K562 (cell line): ENCODE measurements around the gene ADGRL3. TPM values are rescaled to one million over a fixed set of nuclear protein-coding genes. Genes with fewer than 3 reads are reported as not detected.

Source experiments
- ATAC-seq: fragments of 200-7000 bp; cut with Tn5 transposase; 3 replicates; pipeline ENCODE4 v1.9.1; 2020; ENCODE audit warnings: moderate library complexity
- BruUV-seq: library from RNA; stranded (reverse); fragments of 400-500 nt; replicated peaks from 2 replicates; lab custom pipeline; 2021; lab: Mats Ljungman, UMichigan
- CTCF ChIA-PET: fragments of 300-600 bp; formaldehyde crosslinking; extraction: SDS; loops from one replicate; lab custom pipeline; 2021; ENCODE audit warnings: low intra/inter-chr PET ratio; lab: Yijun Ruan, JAX
- POLR2A ChIA-PET: fragments of 300-600, 350-650 bp; sonication (Branson Sonifier 250); formaldehyde crosslinking; extraction: SDS; loops from one replicate; lab custom pipeline; 2021; ENCODE audit warnings: antibody characterized with exemption, inconsistent platforms; lab: Yijun Ruan, JAX
- DNase-seq, 4 experiments: peaks; one replicate each; pipeline versions ENCODE4 v3.0.0 to v3.0.0-alpha.2; 2011 to 2018; ENCODE audit warnings: low spot score in 3 of 4, mixed read lengths in 3 of 4; ENCODE audit errors: extremely low read depth in 1 of 4
- FAIRE-seq: peaks from 2 replicates; lab custom pipeline; 2011; peaks lifted over from hg19 to GRCh38; lab: Jason Lieb, UNC
- H2AFZ ChIP-seq: 2 replicates; pipeline ENCODE4 v1.6.0; 2011; ENCODE audit warnings: low read depth, low read length, control low read depth, inconsistent platforms
- H3K27ac ChIP-seq: fragments of 200-600 bp; 3 replicates; pipeline ENCODE4 v1.8.0; 2011; ENCODE audit warnings: low read depth, mild to moderate bottlenecking, control low read depth, inconsistent platforms, low read length, moderate library complexity, mixed read lengths; ENCODE audit errors: extremely low read depth
- H3K27me3 ChIP-seq, 2 experiments: fragments of 300-600 bp in 1 of 2; 2 replicates in 1 of 2; 3 replicates in 1 of 2; pipeline versions ENCODE4 v1.6.0 to v1.8.0; 2011; ENCODE audit warnings: inconsistent platforms in 2 of 2, low read length in 2 of 2, mild to moderate bottlenecking in 1 of 2, mixed read lengths in 1 of 2, moderate library complexity in 1 of 2; ENCODE audit not compliant: control insufficient read depth in 2 of 2, insufficient read depth in 2 of 2
- H3K36me3 ChIP-seq: fragments of 300-600 bp; 3 replicates; pipeline ENCODE4 v1.8.0; 2011; ENCODE audit warnings: mild to moderate bottlenecking, low read length, inconsistent platforms; ENCODE audit not compliant: control insufficient read depth, insufficient read depth
- H3K4me1 ChIP-seq, 2 experiments: fragments of 200-600 bp in 1 of 2; replicated peaks in 1 of 2; 2 replicates in 1 of 2; 3 replicates in 1 of 2; pipeline versions ENCODE4 v1.5.1 to v1.8.0; 2011; ENCODE audit warnings: inconsistent platforms in 2 of 2, low read length in 2 of 2, mild to moderate bottlenecking in 1 of 2, mixed read lengths in 1 of 2, moderate library complexity in 1 of 2; ENCODE audit not compliant: control insufficient read depth in 2 of 2, insufficient read depth in 2 of 2
- H3K4me2 ChIP-seq: 2 replicates; pipeline ENCODE4 v1.6.1; 2011; ENCODE audit warnings: low read length, control low read depth, inconsistent platforms, mixed read lengths; ENCODE audit not compliant: insufficient read depth
- H3K4me3 ChIP-seq: fragments of 200-600 bp; sonication (generic), shearing (Covaris generic); 2 replicates; pipeline ENCODE4 v1.5.1; 2016; ENCODE audit warnings: control low read depth, inconsistent platforms
- H3K79me2 ChIP-seq: fragments of 200-600 bp; 3 replicates; pipeline ENCODE4 v1.8.0; 2011; ENCODE audit warnings: low read length, inconsistent platforms; ENCODE audit not compliant: control insufficient read depth, insufficient read depth
- H3K9ac ChIP-seq, 2 experiments: 2 replicates each; pipeline versions ENCODE4 v1.6.0 to v1.6.1; 2011; ENCODE audit warnings: low read depth in 2 of 2, low read length in 2 of 2, control low read depth in 1 of 2, inconsistent platforms in 1 of 2, mild to moderate bottlenecking in 1 of 2, mixed read lengths in 1 of 2; ENCODE audit not compliant: insufficient read depth in 1 of 2
- H3K9me1 ChIP-seq: one replicate; pipeline ENCODE4 v1.6.0; 2011; ENCODE audit warnings: inconsistent platforms, mild to moderate bottlenecking, low read length, moderate library complexity; ENCODE audit not compliant: control insufficient read depth, insufficient read depth
- H3K9me3 ChIP-seq: replicated peaks from 2 replicates; pipeline ENCODE4 v1.5.1; 2011; ENCODE audit warnings: low read depth, low read length, inconsistent platforms; ENCODE audit not compliant: control insufficient read depth, insufficient read depth
- H4K20me1 ChIP-seq: replicated peaks from 2 replicates; pipeline ENCODE4 v1.6.1; 2011; ENCODE audit warnings: low read length, inconsistent platforms, mixed read lengths; ENCODE audit not compliant: control insufficient read depth, insufficient read depth
- CEBPZ ChIP-seq: fragments of 150-350 bp; IDR thresholded peaks from 2 replicates; pipeline ENCODE4 v1.6.1; 2014; ENCODE audit warnings: low read depth, mild to moderate bottlenecking, low read length, borderline replicate concordance
- FOXA1 ChIP-seq: fragments of 450-650 bp; IDR thresholded peaks from 2 replicates; pipeline ENCODE4 v1.6.1; 2016; ENCODE audit warnings: mild to moderate bottlenecking, borderline replicate concordance
- FOXM1 ChIP-seq, 2 experiments: fragments of 450-650 bp in 1 of 2; sonication (generic) in 1 of 2; formaldehyde crosslinking in 1 of 2; IDR thresholded peaks; 2 replicates each; pipeline versions ENCODE4 v1.6.1 to v1.9.0; 2017 to 2022; ENCODE audit warnings: low read depth in 2 of 2, mild to moderate bottlenecking in 2 of 2, missing genetic modification reagents in 1 of 2, moderate library complexity in 1 of 2
- FUS ChIP-seq: fragments of 200-400 bp; formaldehyde crosslinking; optimal IDR thresholded peaks from 2 replicates; pipeline ENCODE3; 2017; ENCODE audit warnings: low read depth, low read length
- HDAC6 ChIP-seq: IDR thresholded peaks from 2 replicates; pipeline ENCODE4 v1.6.1; 2012; ENCODE audit warnings: low read depth, mild to moderate bottlenecking, control low read depth, inconsistent platforms, low read length, moderate library complexity
- HSF4 ChIP-seq: fragments of 250-450 bp; sonication (Bioruptor Pico); IDR thresholded peaks from 2 replicates; pipeline ENCODE4 v2.1.2; 2022; ENCODE audit warnings: mild to moderate bottlenecking, moderate library complexity, borderline replicate concordance
- MCM5 ChIP-seq: fragments of 450-650 bp; IDR thresholded peaks from 2 replicates; pipeline ENCODE4 v1.6.1; 2016; ENCODE audit warnings: low read depth
- RB1 ChIP-seq: fragments of 450-650 bp; IDR thresholded peaks from 2 replicates; pipeline ENCODE4 v1.6.1; 2017; ENCODE audit warnings: low read depth, mild to moderate bottlenecking
- SP2 ChIP-seq: IDR thresholded peaks from 2 replicates; pipeline ENCODE4 v1.6.1; 2011; ENCODE audit warnings: mild to moderate bottlenecking, low read depth, low read length, moderate library complexity; ENCODE audit not compliant: poor library complexity, severe bottlenecking; ENCODE audit errors: extremely low read depth
- UBTF ChIP-seq, 2 experiments: IDR thresholded peaks; 2 replicates each; pipeline ENCODE4 v1.6.1; 2012; ENCODE audit warnings: improper control_type of control experiment in 2 of 2, low read depth in 2 of 2, low read length in 2 of 2, borderline replicate concordance in 1 of 2
- ZFP30 ChIP-seq: fragments of 250-450 bp; sonication (Bioruptor Pico); IDR thresholded peaks from 2 replicates; pipeline ENCODE4 v1.8.0; 2022; ENCODE audit warnings: moderate library complexity, mild to moderate bottlenecking, inconsistent platforms, borderline replicate concordance
- ZFX ChIP-seq: sonication (generic); formaldehyde crosslinking; IDR thresholded peaks from 2 replicates; pipeline ENCODE4 v1.8.0; 2022; ENCODE audit warnings: mild to moderate bottlenecking, missing genetic modification reagents, moderate library complexity
- ZNF175 ChIP-seq: fragments of 200-800 bp; sonication (Bioruptor generic); IDR thresholded peaks from 2 replicates; pipeline ENCODE4 v1.6.1; 2016; ENCODE audit warnings: low read depth, mild to moderate bottlenecking, missing genetic modification characterization, missing compliant biosample characterization
- ZNF280A ChIP-seq: fragments of 450-650 bp; IDR thresholded peaks from 2 replicates; pipeline ENCODE4 v1.6.1; 2018; ENCODE audit warnings: mild to moderate bottlenecking, low read depth; ENCODE audit not compliant: partially characterized antibody
- WGBS: fragments of 100-300 bp; shearing (Covaris generic); methylation state at CpG from one replicate; pipeline ENCODE4 v1.1.6; 2016; ENCODE audit warnings: low coverage, mixed read lengths; ENCODE audit not compliant: insufficient coverage; ENCODE audit errors: missing lambda C conversion rate; 5-methylcytosine and 5-hydroxymethylcytosine counted together
- in situ Hi-C: fragments of 300-500 bp; cut with MboI; formaldehyde crosslinking; loops from 4 replicates; pipeline ENCODE4 v1.15.0; 2018; ENCODE audit warnings: inconsistent platforms, mixed read lengths
- intact Hi-C: fragments of 100-400 bp; cut with micrococcal nuclease; formaldehyde crosslinking; loops from 2 replicates; pipeline ENCODE4 v1.14.2; 2022
- polyA plus RNA-seq, 8 experiments: library from polyadenylated mRNA; depleted of rRNA in 4 of 8; stranded (reverse) in 5 of 8; unstranded in 3 of 8; fragments of >200 nt; fragmentation: Nextera tagmentation in 2 of 8; fragmentation: Illumina TruSeq in 1 of 8; extraction: Ambion mirVana in 2 of 8; extraction: Trizol in 1 of 8; gene quantifications; 2 replicates each; pipeline versions ENCODE4 v1.2.1 to v1.2.3, GENCODE V29; 2011 to 2014; ENCODE audit warnings: inconsistent platforms in 1 of 8, missing spikeins in 1 of 8
- total RNA-seq, 7 experiments: library from RNA; depleted of rRNA in 6 of 7; stranded (reverse); fragments of >200 nt in 6 of 7; fragmentation: Illumina TruSeq in 2 of 7; extraction: Trizol in 2 of 7; gene quantifications; 2 replicates each; pipeline versions ENCODE4 v1.2.1 to v1.2.3, GENCODE V29; 2011 to 2021; ENCODE audit warnings: low replicate concordance in 1 of 7

The ADGRL3 gene
- total and polyA plus RNA-seq, 9 of the 15 experiments (the other 6 are each of a cell fraction or from before 2014, with no cell fraction given): 0.03 to 0.14 (median 0.04) TPM; not detected in 2

GRCh38 chr4:61478340-61478739 lies 278.2 kb downstream of the ADGRL3 start (continued):
- no peak for TF ChIP-seq FOXM1 (IDR thresholded peaks at IDR 0.05; ENCODE audit: low read depth)
- TF ChIP-seq FOXM1 (CRISPR knock-in tag; IDR thresholded peaks at IDR 0.05; ENCODE audit: low read depth): no peak
- no peak for TF ChIP-seq MCM5
- TF ChIP-seq SP2: no peak
- no peak for TF ChIP-seq ZFP30 (CRISPR knock-in tag)
- TF ChIP-seq ZNF175 (CRISPR knock-in tag): no peak
- no peak for TF ChIP-seq FUS

- H3K27me3 ChIP-seq: no peaks in the 10 kb centered on the region
- intact Hi-C loops: no loop called here
- no peaks in the 10 kb centered on the region for H3K4me1 ChIP-seq
- no peaks in the 10 kb centered on the region for H3K9me3 ChIP-seq
- no peaks in the 10 kb centered on the region for H3K9me1 ChIP-seq
- 0% methylated on average over 3 of the region's 3 CpGs for WGBS
- BruUV-seq: no TSS peak
- no peak overlapping the region for H3K4me3 ChIP-seq
- no peak overlapping the region for H2AFZ ChIP-seq
- ChIA-PET POLR2A (no interaction called here), CTCF (no interaction called here)
- ATAC-seq (no peak), DNase-seq (no peak), FAIRE-seq (no peak)
- no peaks in the 10 kb centered on the region for H4K20me1 ChIP-seq
- no peaks in the 10 kb centered on the region for H3K36me3 ChIP-seq
- no peaks in the 10 kb centered on the region for H3K79me2 ChIP-seq
- in situ Hi-C loops: no loop called here
- no peak overlapping the region for H3K27ac ChIP-seq
- no peak overlapping the region for H3K4me2 ChIP-seq
- no peak overlapping the region for H3K9ac ChIP-seq
- TF ChIP-seq FOXA1 (no peak), HSF4 (CRISPR knock-in tag) (no peak), ZNF280A (no peak), UBTF (IDR thresholded peaks at IDR 0.05; ENCODE audit: borderline replicate concordance in 1 of 2, low read depth in 2 of 2, low read length in 2 of 2) (no peak), CEBPZ (no peak), RB1 (no peak), ZFX (no peak), HDAC6 (no peak)
These were observed 284.9 kb downstream of the ADGRL3 start for GRCh38 chr4:61485056-61485455.
